HepG2 (cell line): ENCODE measurements around the gene VAPA. TPM values are rescaled to one million over a fixed set of nuclear protein-coding genes. Genes with fewer than 3 reads are reported as not detected.
A peak's percentile ranks its signal among the peaks of the same experiment; 100 is the strongest.

Experiments
- HNF4G ChIP-seq, 2 experiments: sonication (generic) in 1 of 2; formaldehyde crosslinking in 1 of 2; IDR thresholded peaks; 2 replicates each; pipeline versions ENCODE4 v1.4.0 to v1.6.1; 2011 to 2020; ENCODE audit warnings: borderline replicate concordance in 2 of 2, low read depth in 2 of 2, mild to moderate bottlenecking in 2 of 2, low read length in 1 of 2, missing genetic modification reagents in 1 of 2, moderate library complexity in 1 of 2
- SMAD3 ChIP-seq: sonication (generic); formaldehyde crosslinking; IDR thresholded peaks from 2 replicates; pipeline ENCODE4 v1.4.0; 2020; ENCODE audit warnings: missing genetic modification reagents
- SOX5 ChIP-seq: IDR thresholded peaks from 2 replicates; pipeline ENCODE4 v1.6.1; 2016; ENCODE audit warnings: borderline replicate concordance
- ZNF619 ChIP-seq: sonication (generic); formaldehyde crosslinking; IDR thresholded peaks from 2 replicates; pipeline ENCODE4 v1.4.0; 2020; ENCODE audit warnings: mild to moderate bottlenecking, missing genetic modification reagents
- polyA plus RNA-seq, 8 experiments: library from polyadenylated mRNA; depleted of rRNA in 3 of 8; stranded (reverse) in 7 of 8; unstranded in 1 of 8; fragments of >200 nt; fragmentation: Illumina TruSeq in 4 of 8; extraction: Trizol in 4 of 8; gene quantifications; 2 replicates each; pipeline versions ENCODE4 v1.2.1 to v1.2.3, GENCODE V29; 2011 to 2016; ENCODE audit warnings: low read depth in 4 of 8, missing spikeins in 1 of 8, mixed read lengths in 1 of 8; ENCODE audit not compliant: insufficient read depth in 1 of 8
- total RNA-seq, 5 experiments: library from RNA; depleted of rRNA; stranded (reverse); fragments of >200 nt; fragmentation: Illumina TruSeq; extraction: Trizol; gene quantifications; 2 replicates each; pipeline ENCODE4 v1.2.3, GENCODE V29; 2016; ENCODE audit warnings: low read depth in 1 of 5
- TF ChIP-seq, protein P1 (sequence below): sonication (generic); formaldehyde crosslinking; IDR thresholded peaks from 2 replicates; pipeline ENCODE4 v1.4.0; 2020; ENCODE audit warnings: mild to moderate bottlenecking, missing genetic modification reagents, borderline replicate concordance
- TF ChIP-seq, protein P2 (sequence below): sonication (generic); formaldehyde crosslinking; IDR thresholded peaks from 2 replicates; pipeline ENCODE4 v1.5.1; 2020; ENCODE audit warnings: missing genetic modification reagents, mild to moderate bottlenecking, borderline replicate concordance
- TF ChIP-seq, protein P3 (sequence below): sonication (generic); formaldehyde crosslinking; IDR thresholded peaks from 2 replicates; pipeline ENCODE4 v1.4.0; 2020; ENCODE audit warnings: missing genetic modification reagents
- TF ChIP-seq, protein P4 (sequence below), 2 experiments: sonication (generic) in 1 of 2; formaldehyde crosslinking in 1 of 2; IDR thresholded peaks; 2 replicates each; pipeline versions ENCODE4 v1.6.1 to v1.9.0; 2014 to 2022; ENCODE audit warnings: antibody characterized with exemption in 1 of 2, borderline replicate concordance in 1 of 2, inconsistent platforms in 1 of 2, low read depth in 1 of 2, missing genetic modification reagents in 1 of 2

VAPA gene
- total and polyA plus RNA-seq, 2 of the 13 experiments (the other 11 are each of a cell fraction or from before 2014, with no cell fraction given) = 167 to 294 TPM

DNA sequence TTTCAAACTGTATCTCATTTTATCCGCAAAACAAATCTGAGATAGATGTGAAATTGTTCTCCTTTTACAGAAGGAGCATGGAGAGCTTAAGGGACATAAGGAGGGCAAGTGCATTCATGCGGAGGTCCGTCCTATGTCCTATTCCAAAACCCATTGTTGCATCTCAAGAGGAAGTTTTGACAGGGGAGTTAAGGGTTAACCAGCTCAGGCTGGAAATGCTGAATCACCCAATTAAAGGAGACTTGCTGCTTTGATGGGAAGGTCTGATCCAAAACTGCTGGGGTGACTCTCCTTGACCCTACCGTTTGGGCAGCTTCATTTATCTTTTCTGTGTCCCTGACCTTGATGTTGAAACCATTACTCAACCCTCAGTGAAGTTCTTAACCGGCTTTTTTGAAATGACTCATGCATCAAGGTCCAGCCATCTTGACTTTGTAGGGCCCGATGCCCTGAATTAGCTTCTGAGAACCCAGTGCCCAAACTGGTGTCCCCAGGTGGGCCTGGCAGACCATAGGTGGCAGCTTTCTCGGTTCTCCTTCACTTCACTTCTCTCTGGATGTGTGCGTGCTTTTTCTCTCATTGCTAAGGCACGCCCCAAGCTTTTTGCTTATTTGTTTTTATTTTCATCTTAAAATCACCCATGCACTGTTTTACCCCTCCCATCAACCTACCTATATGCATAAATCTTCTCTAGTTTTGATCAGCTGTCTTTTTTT, 43.9 kb upstream of the VAPA start (continued):
- TF ChIP-seq, protein P1, sequence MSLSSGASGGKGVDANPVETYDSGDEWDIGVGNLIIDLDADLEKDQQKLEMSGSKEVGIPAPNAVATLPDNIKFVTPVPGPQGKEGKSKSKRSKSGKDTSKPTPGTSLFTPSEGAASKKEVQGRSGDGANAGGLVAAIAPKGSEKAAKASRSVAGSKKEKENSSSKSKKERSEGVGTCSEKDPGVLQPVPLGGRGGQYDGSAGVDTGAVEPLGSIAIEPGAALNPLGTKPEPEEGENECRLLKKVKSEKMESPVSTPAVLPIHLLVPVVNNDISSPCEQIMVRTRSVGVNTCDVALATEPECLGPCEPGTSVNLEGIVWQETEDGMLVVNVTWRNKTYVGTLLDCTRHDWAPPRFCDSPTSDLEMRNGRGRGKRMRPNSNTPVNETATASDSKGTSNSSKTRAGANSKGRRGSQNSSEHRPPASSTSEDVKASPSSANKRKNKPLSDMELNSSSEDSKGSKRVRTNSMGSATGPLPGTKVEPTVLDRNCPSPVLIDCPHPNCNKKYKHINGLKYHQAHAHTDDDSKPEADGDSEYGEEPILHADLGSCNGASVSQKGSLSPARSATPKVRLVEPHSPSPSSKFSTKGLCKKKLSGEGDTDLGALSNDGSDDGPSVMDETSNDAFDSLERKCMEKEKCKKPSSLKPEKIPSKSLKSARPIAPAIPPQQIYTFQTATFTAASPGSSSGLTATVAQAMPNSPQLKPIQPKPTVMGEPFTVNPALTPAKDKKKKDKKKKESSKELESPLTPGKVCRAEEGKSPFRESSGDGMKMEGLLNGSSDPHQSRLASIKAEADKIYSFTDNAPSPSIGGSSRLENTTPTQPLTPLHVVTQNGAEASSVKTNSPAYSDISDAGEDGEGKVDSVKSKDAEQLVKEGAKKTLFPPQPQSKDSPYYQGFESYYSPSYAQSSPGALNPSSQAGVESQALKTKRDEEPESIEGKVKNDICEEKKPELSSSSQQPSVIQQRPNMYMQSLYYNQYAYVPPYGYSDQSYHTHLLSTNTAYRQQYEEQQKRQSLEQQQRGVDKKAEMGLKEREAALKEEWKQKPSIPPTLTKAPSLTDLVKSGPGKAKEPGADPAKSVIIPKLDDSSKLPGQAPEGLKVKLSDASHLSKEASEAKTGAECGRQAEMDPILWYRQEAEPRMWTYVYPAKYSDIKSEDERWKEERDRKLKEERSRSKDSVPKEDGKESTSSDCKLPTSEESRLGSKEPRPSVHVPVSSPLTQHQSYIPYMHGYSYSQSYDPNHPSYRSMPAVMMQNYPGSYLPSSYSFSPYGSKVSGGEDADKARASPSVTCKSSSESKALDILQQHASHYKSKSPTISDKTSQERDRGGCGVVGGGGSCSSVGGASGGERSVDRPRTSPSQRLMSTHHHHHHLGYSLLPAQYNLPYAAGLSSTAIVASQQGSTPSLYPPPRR (CRISPR knock-in tag) = peak; percentile 73; the same call in 1 of the 2 replicates
- TF ChIP-seq, protein P2, sequence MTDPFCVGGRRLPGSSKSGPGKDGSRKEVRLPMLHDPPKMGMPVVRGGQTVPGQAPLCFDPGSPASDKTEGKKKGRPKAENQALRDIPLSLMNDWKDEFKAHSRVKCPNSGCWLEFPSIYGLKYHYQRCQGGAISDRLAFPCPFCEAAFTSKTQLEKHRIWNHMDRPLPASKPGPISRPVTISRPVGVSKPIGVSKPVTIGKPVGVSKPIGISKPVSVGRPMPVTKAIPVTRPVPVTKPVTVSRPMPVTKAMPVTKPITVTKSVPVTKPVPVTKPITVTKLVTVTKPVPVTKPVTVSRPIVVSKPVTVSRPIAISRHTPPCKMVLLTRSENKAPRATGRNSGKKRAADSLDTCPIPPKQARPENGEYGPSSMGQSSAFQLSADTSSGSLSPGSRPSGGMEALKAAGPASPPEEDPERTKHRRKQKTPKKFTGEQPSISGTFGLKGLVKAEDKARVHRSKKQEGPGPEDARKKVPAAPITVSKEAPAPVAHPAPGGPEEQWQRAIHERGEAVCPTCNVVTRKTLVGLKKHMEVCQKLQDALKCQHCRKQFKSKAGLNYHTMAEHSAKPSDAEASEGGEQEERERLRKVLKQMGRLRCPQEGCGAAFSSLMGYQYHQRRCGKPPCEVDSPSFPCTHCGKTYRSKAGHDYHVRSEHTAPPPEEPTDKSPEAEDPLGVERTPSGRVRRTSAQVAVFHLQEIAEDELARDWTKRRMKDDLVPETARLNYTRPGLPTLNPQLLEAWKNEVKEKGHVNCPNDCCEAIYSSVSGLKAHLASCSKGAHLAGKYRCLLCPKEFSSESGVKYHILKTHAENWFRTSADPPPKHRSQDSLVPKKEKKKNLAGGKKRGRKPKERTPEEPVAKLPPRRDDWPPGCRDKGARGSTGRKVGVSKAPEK (CRISPR knock-in tag) = no peak
- TF ChIP-seq SMAD3 (CRISPR knock-in tag) = peak; percentile 72
- TF ChIP-seq SOX5 (CRISPR knock-in tag) = peak; percentile 62; the same call in 1 of the 2 replicates
- TF ChIP-seq, protein P3, sequence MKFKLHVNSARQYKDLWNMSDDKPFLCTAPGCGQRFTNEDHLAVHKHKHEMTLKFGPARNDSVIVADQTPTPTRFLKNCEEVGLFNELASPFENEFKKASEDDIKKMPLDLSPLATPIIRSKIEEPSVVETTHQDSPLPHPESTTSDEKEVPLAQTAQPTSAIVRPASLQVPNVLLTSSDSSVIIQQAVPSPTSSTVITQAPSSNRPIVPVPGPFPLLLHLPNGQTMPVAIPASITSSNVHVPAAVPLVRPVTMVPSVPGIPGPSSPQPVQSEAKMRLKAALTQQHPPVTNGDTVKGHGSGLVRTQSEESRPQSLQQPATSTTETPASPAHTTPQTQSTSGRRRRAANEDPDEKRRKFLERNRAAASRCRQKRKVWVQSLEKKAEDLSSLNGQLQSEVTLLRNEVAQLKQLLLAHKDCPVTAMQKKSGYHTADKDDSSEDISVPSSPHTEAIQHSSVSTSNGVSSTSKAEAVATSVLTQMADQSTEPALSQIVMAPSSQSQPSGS (CRISPR knock-in tag) = peak; percentile 71; the same call in 1 of the 2 replicates
- TF ChIP-seq HNF4G (IDR thresholded peaks at IDR 0.05; ENCODE audit: borderline replicate concordance, low read depth, low read length) = peak; percentile 55; the same call in 1 of the 2 replicates
- peak; percentile 59; the same call in 1 of the 2 replicates for TF ChIP-seq HNF4G (CRISPR knock-in tag; IDR thresholded peaks at IDR 0.05; ENCODE audit: borderline replicate concordance, low read depth)
- TF ChIP-seq, protein P4, sequence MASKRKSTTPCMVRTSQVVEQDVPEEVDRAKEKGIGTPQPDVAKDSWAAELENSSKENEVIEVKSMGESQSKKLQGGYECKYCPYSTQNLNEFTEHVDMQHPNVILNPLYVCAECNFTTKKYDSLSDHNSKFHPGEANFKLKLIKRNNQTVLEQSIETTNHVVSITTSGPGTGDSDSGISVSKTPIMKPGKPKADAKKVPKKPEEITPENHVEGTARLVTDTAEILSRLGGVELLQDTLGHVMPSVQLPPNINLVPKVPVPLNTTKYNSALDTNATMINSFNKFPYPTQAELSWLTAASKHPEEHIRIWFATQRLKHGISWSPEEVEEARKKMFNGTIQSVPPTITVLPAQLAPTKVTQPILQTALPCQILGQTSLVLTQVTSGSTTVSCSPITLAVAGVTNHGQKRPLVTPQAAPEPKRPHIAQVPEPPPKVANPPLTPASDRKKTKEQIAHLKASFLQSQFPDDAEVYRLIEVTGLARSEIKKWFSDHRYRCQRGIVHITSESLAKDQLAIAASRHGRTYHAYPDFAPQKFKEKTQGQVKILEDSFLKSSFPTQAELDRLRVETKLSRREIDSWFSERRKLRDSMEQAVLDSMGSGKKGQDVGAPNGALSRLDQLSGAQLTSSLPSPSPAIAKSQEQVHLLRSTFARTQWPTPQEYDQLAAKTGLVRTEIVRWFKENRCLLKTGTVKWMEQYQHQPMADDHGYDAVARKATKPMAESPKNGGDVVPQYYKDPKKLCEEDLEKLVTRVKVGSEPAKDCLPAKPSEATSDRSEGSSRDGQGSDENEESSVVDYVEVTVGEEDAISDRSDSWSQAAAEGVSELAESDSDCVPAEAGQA (IDR thresholded peaks at IDR 0.05; ENCODE audit: low read depth) = no peak
- TF ChIP-seq, protein P4 (CRISPR knock-in tag; IDR thresholded peaks at IDR 0.05; ENCODE audit: borderline replicate concordance) = no peak
- no peak for TF ChIP-seq ZNF619 (CRISPR knock-in tag)
